Testis (tissue), 3 donors: Measurements from ENCODE around the gene UNC93B1. TPM values are rescaled to one million over a fixed set of nuclear protein-coding genes. Genes with fewer than 3 reads are reported as not detected.
"Not testable (repeated sequence)": the region's sequence is repeated elsewhere in the genome, so short reads cannot be mapped to it uniquely, and the experiment has no call there.

Experiments used
- DNase-seq: peaks from one replicate; pipeline ENCODE4 v3.0.0-alpha.2; 2019
- H3K27ac ChIP-seq, 2 donors: fragments of 200-600 bp; sonication (generic); one replicate each; pipeline ENCODE4 v1.5.1; 2019
- H3K27me3 ChIP-seq: fragments of 200-600 bp; sonication (generic); one replicate; pipeline ENCODE4 v1.5.1; 2019
- H3K36me3 ChIP-seq: fragments of 200-600 bp; sonication (generic); one replicate; pipeline ENCODE4 v1.5.1; 2017; ENCODE audit warnings: low read depth; ENCODE audit errors: missing control alignments
- H3K4me1 ChIP-seq: fragments of 200-600 bp; sonication (generic); one replicate; pipeline ENCODE4 v1.5.1; 2019
- H3K4me3 ChIP-seq, 2 donors: fragments of 200-600 bp; sonication (generic); one replicate each; pipeline ENCODE4 v1.5.1; 2017 to 2019
- H3K9me3 ChIP-seq: fragments of 200-600 bp; sonication (generic); one replicate; pipeline ENCODE4 v1.5.1; 2017
- CTCF ChIP-seq, 3 experiments: fragments of 450-650 bp in 2 of 3; fragments of 200-600 bp in 1 of 3; sonication (generic) in 1 of 3; IDR thresholded peaks; one replicate each; pipeline ENCODE4 v1.5.1; 2016 to 2019; ENCODE audit warnings: antibody characterized with exemption in 3 of 3, mild to moderate bottlenecking in 2 of 3, moderate library complexity in 1 of 3
- WGBS, 2 donors: methylation state at CpG; one replicate each; pipeline ENCODE4 v1.1.5; 2018; 5-methylcytosine and 5-hydroxymethylcytosine counted together
- intact Hi-C: fragments of 100-400 bp; cut with DNase I; formaldehyde crosslinking; loops from one replicate; pipeline ENCODE4 v1.15.1; 2023; ENCODE audit warnings: low total_unique reads
- microRNA-seq, 2 donors: library from miRNA; unstranded; fragments of <30 nt; microRNA quantifications; one replicate each; pipeline ENCODE4, GENCODE V29; 2016; ENCODE audit warnings: borderline number of aligned reads in 2 of 2, borderline replicate concordance in 1 of 2
- polyA plus RNA-seq: library from polyadenylated mRNA; stranded (reverse); fragments of 350-450 nt; fragmentation: Illumina TruSeq; extraction: RNeasy Lipid Tissue Mini Kit (QIAGEN cat#74804); gene quantifications from one replicate; pipeline ENCODE4 v1.2.3, GENCODE V29; 2014; ENCODE audit warnings: low read depth, low replicate concordance; ENCODE audit not compliant: insufficient read depth
- small RNA-seq, 2 donors: library from RNA; depleted of rRNA; stranded (forward); fragments of <200 nt; gene quantifications; one replicate each; pipeline ENCODE3, GENCODE V24; 2016
- total RNA-seq, 2 donors: library from RNA; depleted of rRNA; stranded (reverse); fragments of >200 nt; gene quantifications; one replicate each; pipeline ENCODE4 v1.2.3, GENCODE V29; 2016

Gene UNC93B1
- total and polyA plus RNA-seq, 3 donors from 2014 or later: 5.3 to 12.3 (median 7.9) TPM

GRCh38 chr11:67955461-67956007 is 48.4 kb downstream of the UNC93B1 start:
- WGBS, 2 donors: 0% methylated on average over 2 to 7 of the region's 57 CpGs

GRCh38 chr11:67954971-67955370 is 48.9 kb downstream of the UNC93B1 start:
- H3K4me3 ChIP-seq: peak overlapping the region; percentile 45 to 64
- H3K27ac ChIP-seq, H3K4me1 ChIP-seq, H3K9me3 ChIP-seq, intact Hi-C loops, H3K36me3 ChIP-seq, DNase-seq, H3K27me3 ChIP-seq: not testable (repeated sequence)
- WGBS, 2 donors: 7 to 10% methylated on average over 4 to 19 of the region's 26 CpGs

More at GRCh38 chr11:67955461-67956007, 48.4 kb downstream of the UNC93B1 start:
- H3K9me3 ChIP-seq, H3K4me1 ChIP-seq, H3K27ac ChIP-seq, H3K27me3 ChIP-seq, H3K36me3 ChIP-seq, intact Hi-C loops: not testable (repeated sequence)
- peak; percentile 20 to 82 (median 53) for TF ChIP-seq CTCF (IDR thresholded peaks at IDR 0.05)
- DNase-seq: peak; percentile 74
- H3K4me3 ChIP-seq: peak overlapping the region; percentile 45 to 64

- H3K36me3 ChIP-seq, H3K9me3 ChIP-seq, H3K27me3 ChIP-seq, DNase-seq, H3K4me1 ChIP-seq, H3K4me3 ChIP-seq, H3K27ac ChIP-seq, intact Hi-C loops: not testable (repeated sequence)
- 30 to 72% methylated on average over 9 to 14 of the region's 14 CpGs for WGBS, 2 donors
These were observed 49.6 kb downstream of the UNC93B1 start for GRCh38 chr11:67954251-67954650.

GRCh38 chr11:67950705-67951104 is 53.2 kb downstream of the UNC93B1 start:
- intact Hi-C loops, H3K36me3 ChIP-seq, H3K27me3 ChIP-seq, H3K27ac ChIP-seq, DNase-seq, H3K4me1 ChIP-seq, H3K4me3 ChIP-seq, H3K9me3 ChIP-seq: not testable (repeated sequence)
- WGBS, 2 donors: 74 to 90% methylated on average over 2 to 8 of the region's 8 CpGs

- H3K9me3 ChIP-seq, H3K36me3 ChIP-seq, H3K4me1 ChIP-seq, H3K4me3 ChIP-seq, DNase-seq, H3K27me3 ChIP-seq, H3K27ac ChIP-seq, intact Hi-C loops: not testable (repeated sequence)
- 62 to 89% methylated on average over 3 of the region's 7 CpGs for WGBS, 2 donors
These were observed 56.1 kb downstream of the UNC93B1 start for GRCh38 chr11:67947785-67948184.

GRCh38 chr11:67946403-67946802 is 57.5 kb downstream of the UNC93B1 start:
- H3K4me3 ChIP-seq, intact Hi-C loops, H3K9me3 ChIP-seq, H3K4me1 ChIP-seq, H3K27ac ChIP-seq, H3K36me3 ChIP-seq, H3K27me3 ChIP-seq, DNase-seq: not testable (repeated sequence)
- 92 to 95% methylated on average over 4 of the region's 4 CpGs for WGBS, 2 donors

- DNase-seq, H3K27me3 ChIP-seq, H3K9me3 ChIP-seq, intact Hi-C loops, H3K36me3 ChIP-seq, H3K27ac ChIP-seq, H3K4me1 ChIP-seq, H3K4me3 ChIP-seq: not testable (repeated sequence)
- WGBS, 2 donors: 60 to 67% methylated on average over 1 to 2 of the region's 5 CpGs
These were observed 60.5 kb downstream of the UNC93B1 start for GRCh38 chr11:67943406-67943805.

Small RNA genes lying within 50 kb of the gene (microRNA-seq; reads per million reads assigned to microRNA genes)
- gene MIR4691: 0 reads per million in 2 donors
- 0 reads per million in 2 donors for gene MIR6753
- gene MIR7113: 0.69 to 1.4 reads per million in 2 donors

Small RNA genes lying within 50 kb of the gene (small RNA-seq; reads per million reads assigned to genes)
- gene MIR6753: 0 reads per million in 2 donors

Other genes starting within 250 kb of the UNC93B1 start
- 1 to 10 TPM; 4.4 to 5.3 TPM for gene ALDH3B1, start 6.2 kb upstream of the UNC93B1 start, total RNA-seq
- 8.1 TPM for gene ALDH3B1, start 6.2 kb upstream of the UNC93B1 start, polyA plus RNA-seq
- gene NDUFS8, start 26.6 kb upstream of the UNC93B1 start, total RNA-seq: 100 to 1,000 TPM; 184 to 196 TPM
- gene NDUFS8, start 26.6 kb upstream of the UNC93B1 start, polyA plus RNA-seq: 149 TPM
- gene TCIRG1, start 34.9 kb upstream of the UNC93B1 start, total RNA-seq: 10 to 100 TPM; 52.8 to 53.6 TPM
- 22.2 TPM for gene TCIRG1, start 34.9 kb upstream of the UNC93B1 start, polyA plus RNA-seq
- gene CHKA, start 117.3 kb upstream of the UNC93B1 start, total RNA-seq: 100 to 1,000 TPM; 145 to 200 TPM
- 180 TPM for gene CHKA, start 117.3 kb upstream of the UNC93B1 start, polyA plus RNA-seq
- 10 to 100 TPM; 44.1 to 56.5 TPM for gene KMT5B, start 209.2 kb upstream of the UNC93B1 start, total RNA-seq
- gene KMT5B, start 209.2 kb upstream of the UNC93B1 start, polyA plus RNA-seq: 42.1 TPM